WTC11 (cell line): ENCODE results near the gene GOLPH3. TPM values are rescaled to one million over a fixed set of nuclear protein-coding genes. Genes with fewer than 3 reads are reported as not detected.

Experiments used
- ATAC-seq: fragments of 200-7000 bp; cut with Tn5 transposase; 2 replicates; pipeline ENCODE4 v1.10.0; 2021; ENCODE audit warnings: mild to moderate bottlenecking, moderate library complexity
- CTCF ChIA-PET: fragments of 300-600 bp; sonication (Branson Sonifier 250); formaldehyde crosslinking; loops from one replicate; lab custom pipeline; 2021; ENCODE audit warnings: antibody characterized with exemption; lab: Charles Lee
- POLR2A ChIA-PET: fragments of 350-600 bp; sonication (Branson Sonifier 250); formaldehyde crosslinking; loops from one replicate; lab custom pipeline; 2021; ENCODE audit warnings: antibody characterized with exemption; lab: Charles Lee
- DNase-seq: peaks from one replicate; pipeline ENCODE4 v3.0.0; 2021; ENCODE audit warnings: low spot score
- H3K27ac Mint-ChIP-seq: 2 replicates; pipeline ENCODE4 v1.8.0; 2021; ENCODE audit warnings: mixed read lengths
- H3K27me3 Mint-ChIP-seq: 2 replicates; pipeline ENCODE4 v1.8.0; 2021; ENCODE audit warnings: low read depth, mild to moderate bottlenecking, moderate library complexity, mixed read lengths
- H3K36me3 Mint-ChIP-seq: 2 replicates; pipeline ENCODE4 v1.8.0; 2021; ENCODE audit warnings: mixed read lengths
- H3K4me1 Mint-ChIP-seq: 2 replicates; pipeline ENCODE4 v1.8.0; 2022; ENCODE audit warnings: mixed read lengths
- H3K4me3 Mint-ChIP-seq: 2 replicates; pipeline ENCODE4 v1.8.0; 2021; ENCODE audit warnings: mild to moderate bottlenecking, moderate library complexity, mixed read lengths
- H3K9me3 Mint-ChIP-seq: 2 replicates; pipeline ENCODE4 v1.8.0; 2021; ENCODE audit warnings: mixed read lengths
- ATF3 ChIP-seq: sonication (generic); formaldehyde crosslinking; conservative IDR thresholded peaks from 2 replicates; pipeline ENCODE4 v1.8.1; 2022; ENCODE audit warnings: mild to moderate bottlenecking, missing genetic modification reagents
- ATF6 ChIP-seq: sonication (generic); formaldehyde crosslinking; IDR thresholded peaks from 2 replicates; pipeline ENCODE4 v1.8.1; 2023; ENCODE audit warnings: mild to moderate bottlenecking, missing genetic modification reagents
- CDX4 ChIP-seq: fragments of 250-450 bp; sonication (Bioruptor Pico); IDR thresholded peaks from 2 replicates; pipeline ENCODE4 v1.9.0; 2021; ENCODE audit warnings: moderate library complexity, mild to moderate bottlenecking, inconsistent platforms, borderline replicate concordance
- E2F5 ChIP-seq: sonication (generic); formaldehyde crosslinking; IDR thresholded peaks from 2 replicates; pipeline ENCODE4 v1.8.1; 2022; ENCODE audit warnings: mild to moderate bottlenecking, moderate library complexity, missing genetic modification reagents
- ELF4 ChIP-seq: sonication (generic); formaldehyde crosslinking; IDR thresholded peaks from 2 replicates; pipeline ENCODE4 v1.8.1; 2022; ENCODE audit warnings: low read depth, mild to moderate bottlenecking, moderate library complexity, missing genetic modification reagents
- HMGXB4 ChIP-seq: sonication (generic); formaldehyde crosslinking; IDR thresholded peaks from 2 replicates; pipeline ENCODE4 v1.8.1; 2023; ENCODE audit warnings: mild to moderate bottlenecking, moderate library complexity, missing genetic modification reagents
- JAZF1 ChIP-seq: fragments of 250-450 bp; sonication (Bioruptor Pico); IDR thresholded peaks from 2 replicates; pipeline ENCODE4 v1.9.0; 2021; ENCODE audit warnings: moderate library complexity, mild to moderate bottlenecking, inconsistent platforms
- KAT7 ChIP-seq: sonication (generic); formaldehyde crosslinking; IDR thresholded peaks from 2 replicates; pipeline ENCODE4 v1.8.1; 2023; ENCODE audit warnings: missing genetic modification reagents, mild to moderate bottlenecking, borderline replicate concordance
- NFYB ChIP-seq: sonication (generic); formaldehyde crosslinking; conservative IDR thresholded peaks from 2 replicates; pipeline ENCODE4 v1.8.0; 2022; ENCODE audit warnings: low read depth, missing genetic modification reagents
- NR1H2 ChIP-seq: sonication (generic); formaldehyde crosslinking; IDR thresholded peaks from 2 replicates; pipeline ENCODE4 v1.9.0; 2021; ENCODE audit warnings: mild to moderate bottlenecking, moderate library complexity, missing genetic modification reagents
- NR3C1 ChIP-seq: sonication (generic); formaldehyde crosslinking; conservative IDR thresholded peaks from 2 replicates; pipeline ENCODE4 v1.8.1; 2023; ENCODE audit warnings: low read depth, mild to moderate bottlenecking, missing genetic modification reagents
- PREB ChIP-seq: sonication (generic); formaldehyde crosslinking; IDR thresholded peaks from 2 replicates; pipeline ENCODE4 v1.8.1; 2022; ENCODE audit warnings: mild to moderate bottlenecking, missing genetic modification reagents, moderate library complexity, borderline replicate concordance
- SOX15 ChIP-seq: fragments of 250-450 bp; sonication (Bioruptor Pico); IDR thresholded peaks from 2 replicates; pipeline ENCODE4 v1.9.0; 2021; ENCODE audit warnings: mild to moderate bottlenecking
- TP53 ChIP-seq: sonication (generic); formaldehyde crosslinking; IDR thresholded peaks from 2 replicates; pipeline ENCODE4 v1.8.1; 2023; ENCODE audit warnings: mild to moderate bottlenecking, missing genetic modification reagents
- ZNF281 ChIP-seq: sonication (generic); formaldehyde crosslinking; IDR thresholded peaks from 2 replicates; pipeline ENCODE4 v1.8.0; 2023; ENCODE audit warnings: mild to moderate bottlenecking, missing genetic modification reagents
- ZNF425 ChIP-seq: fragments of 250-450 bp; sonication (Bioruptor Pico); conservative IDR thresholded peaks from 2 replicates; pipeline ENCODE4 v1.9.0; 2021; ENCODE audit warnings: mild to moderate bottlenecking
- total RNA-seq: library from RNA; stranded (reverse); gene quantifications from 3 replicates; pipeline ENCODE4 v1.2.3, GENCODE V29; 2021

Gene GOLPH3
- total RNA-seq, 1 experiment from 2014 or later: 101 TPM

GRCh38 chr5:32147236-32147635, 26.9 kb downstream of the GOLPH3 start:
- Mint-ChIP-seq H3K27ac (no peak overlapping the region), H3K4me3 (no peak overlapping the region), H3K9me3 (0 out of 2 replicates have a peak, but pooled peaks cover 6% of the 10 kb centered on the region), H3K27me3 (no peaks in the 10 kb centered on the region), H3K4me1 (peaks cover 6% of the 10 kb centered on the region), H3K36me3 (peaks cover 24% of the 10 kb centered on the region)
- CTCF ChIA-PET: no interaction called here
- ATAC-seq (no peak), DNase-seq (no peak)
- TF ChIP-seq ATF6 (CRISPR knock-in tag) (no peak), NR3C1 (CRISPR knock-in tag) (no peak), ELF4 (no peak), KAT7 (CRISPR knock-in tag) (no peak), NR1H2 (CRISPR knock-in tag) (no peak), JAZF1 (CRISPR knock-in tag) (no peak), HMGXB4 (CRISPR knock-in tag) (no peak), TP53 (CRISPR knock-in tag) (no peak), E2F5 (CRISPR knock-in tag) (no peak), PREB (CRISPR knock-in tag) (no peak), ZNF425 (no peak), ATF3 (no peak), CDX4 (CRISPR knock-in tag) (no peak), ZNF281 (CRISPR knock-in tag) (no peak), SOX15 (CRISPR knock-in tag) (no peak), NFYB (no peak)
- POLR2A ChIA-PET: no interaction called here
